Stomach (tissue), 4 donors: ENCODE measurements around the gene ASPRV1.

Experiments used
- POLR2A ChIP-seq, 4 donors: fragments of 450-650 bp; IDR thresholded peaks; one replicate each; pipeline ENCODE4 v1.6.1; 2016; ENCODE audit warnings: antibody characterized with exemption in 4 of 4, control low read depth in 2 of 4, mild to moderate bottlenecking in 1 of 4, moderate library complexity in 1 of 4
- POLR2AphosphoS5 ChIP-seq, 3 donors: sonication (generic); formaldehyde crosslinking; IDR thresholded peaks; one replicate each; pipeline ENCODE4 v1.6.1; 2016; ENCODE audit warnings: antibody characterized with exemption in 3 of 3
- TF ChIP-seq, protein P1 (sequence below), 7 experiments: fragments of 450-650 bp in 4 of 7; fragments of 200-600 bp in 3 of 7; sonication (generic) in 3 of 7; IDR thresholded peaks; one replicate each; pipeline ENCODE4 v1.5.1; 2016 to 2019; ENCODE audit warnings: antibody characterized with exemption in 7 of 7, control low read depth in 2 of 7, mild to moderate bottlenecking in 1 of 7

DNA sequence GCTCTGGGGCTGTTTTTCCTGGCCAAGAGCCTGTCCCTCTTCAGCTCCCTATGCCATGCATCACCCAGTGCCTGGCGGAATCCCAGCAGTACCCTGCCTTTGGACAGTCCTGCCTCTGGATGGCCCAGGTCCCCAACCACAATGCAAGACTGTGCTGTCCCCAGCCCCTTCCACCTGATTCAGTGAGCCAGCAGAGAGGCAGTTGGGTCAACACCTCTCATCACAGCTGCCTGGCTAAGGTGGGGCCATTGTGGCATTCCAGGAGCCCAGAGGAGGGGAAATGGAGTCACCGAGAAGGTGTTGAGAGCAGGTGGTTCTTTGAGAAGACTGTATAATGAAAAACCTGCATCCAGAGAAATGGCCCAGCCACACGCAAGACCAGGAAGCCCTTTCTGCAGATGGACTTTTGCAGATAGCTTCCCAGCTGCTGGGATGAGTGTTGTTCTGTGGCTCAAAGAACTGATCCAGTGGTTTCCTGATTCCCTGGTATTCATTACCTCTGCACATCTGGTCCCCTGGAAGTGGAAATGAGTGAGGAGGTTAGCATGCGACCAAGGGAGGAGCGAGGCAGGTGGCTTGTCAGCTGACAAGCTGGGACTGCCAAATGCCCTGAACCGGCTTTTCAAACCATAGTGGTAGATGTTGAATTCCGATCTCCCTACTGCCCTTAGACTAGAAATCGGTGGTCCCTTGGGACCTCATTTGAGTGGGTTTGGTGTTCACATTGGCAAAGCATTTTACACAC is 1.7 kb upstream of the ASPRV1 start:
- TF ChIP-seq, protein P1, sequence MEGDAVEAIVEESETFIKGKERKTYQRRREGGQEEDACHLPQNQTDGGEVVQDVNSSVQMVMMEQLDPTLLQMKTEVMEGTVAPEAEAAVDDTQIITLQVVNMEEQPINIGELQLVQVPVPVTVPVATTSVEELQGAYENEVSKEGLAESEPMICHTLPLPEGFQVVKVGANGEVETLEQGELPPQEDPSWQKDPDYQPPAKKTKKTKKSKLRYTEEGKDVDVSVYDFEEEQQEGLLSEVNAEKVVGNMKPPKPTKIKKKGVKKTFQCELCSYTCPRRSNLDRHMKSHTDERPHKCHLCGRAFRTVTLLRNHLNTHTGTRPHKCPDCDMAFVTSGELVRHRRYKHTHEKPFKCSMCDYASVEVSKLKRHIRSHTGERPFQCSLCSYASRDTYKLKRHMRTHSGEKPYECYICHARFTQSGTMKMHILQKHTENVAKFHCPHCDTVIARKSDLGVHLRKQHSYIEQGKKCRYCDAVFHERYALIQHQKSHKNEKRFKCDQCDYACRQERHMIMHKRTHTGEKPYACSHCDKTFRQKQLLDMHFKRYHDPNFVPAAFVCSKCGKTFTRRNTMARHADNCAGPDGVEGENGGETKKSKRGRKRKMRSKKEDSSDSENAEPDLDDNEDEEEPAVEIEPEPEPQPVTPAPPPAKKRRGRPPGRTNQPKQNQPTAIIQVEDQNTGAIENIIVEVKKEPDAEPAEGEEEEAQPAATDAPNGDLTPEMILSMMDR (IDR thresholded peaks at IDR 0.05) = no peak
- TF ChIP-seq POLR2AphosphoS5 (IDR thresholded peaks at IDR 0.05) = no peak
- no peak for TF ChIP-seq POLR2A (IDR thresholded peaks at IDR 0.05)
